ENCODE measurements around the gene SEPTIN1. TPM values are rescaled to one million over a fixed set of nuclear protein-coding genes. Genes with fewer than 3 reads are reported as not detected.

SEPTIN1 gene
- total and polyA plus RNA-seq, 2 donors (not counting 3 experiments of a cell fraction or from before 2014, with no cell fraction given), result 0.07 to 0.75 TPM

GRCh38 chr16:30366511-30366910 lies 15.8 kb downstream of the SEPTIN1 start:
- POLR2A ChIA-PET, result no interaction called here
- Histone ChIP-seq H3K36me3 (ENCODE audit: control insufficient read depth in 2 of 2, extremely low read depth in 1 of 2, insufficient read depth in 2 of 2, low read length in 2 of 2) (peaks cover 6 to 10% of the 10 kb centered on the region in 2 experiments), H3K9ac (replicated peaks; ENCODE audit: extremely low read depth, insufficient read depth, low read length) (no peak overlapping the region), H3K4me3 (replicated peaks in 1 of 3; ENCODE audit: insufficient read depth in 1 of 3, low read depth in 1 of 3, low read length in 3 of 3) (no peak overlapping the region), H3K9me1 (replicated peaks; ENCODE audit: control insufficient read depth, extremely low read depth, insufficient read depth, low read length) (no peaks in the 10 kb centered on the region), H3K9me3 (replicated peaks; ENCODE audit: control insufficient read depth, insufficient read depth, low read length) (no peaks in the 10 kb centered on the region), H4K20me1 (replicated peaks; ENCODE audit: control insufficient read depth, extremely low read depth, insufficient read depth, low read length) (no peaks in the 10 kb centered on the region), H3K27ac (ENCODE audit: insufficient read depth, low read depth, low read length) (no peak overlapping the region), H2AFZ (ENCODE audit: low read depth, low read length) (no peak overlapping the region), H3K4me1 (ENCODE audit: control insufficient read depth, extremely low read depth, insufficient read depth, low read length) (peaks cover 24% of the 10 kb centered on the region), H3K27me3 (ENCODE audit: control insufficient read depth in 2 of 2, insufficient read depth in 2 of 2, low read length in 2 of 2) (no peaks in the 10 kb centered on the region), H3K4me2 (ENCODE audit: insufficient read depth, low read length) (no peak overlapping the region), H3K79me2 (ENCODE audit: control insufficient read depth, insufficient read depth, low read length) (peaks cover 72% of the 10 kb centered on the region)
- TF ChIP-seq JUN (IDR thresholded peaks at IDR 0.05; ENCODE audit: borderline replicate concordance, insufficient read depth, insufficient read length, low read depth) (no peak), MYC (IDR thresholded peaks at IDR 0.05; ENCODE audit: low read depth, low read length) (no peak), GATA2 (IDR thresholded peaks at IDR 0.05; ENCODE audit: insufficient read depth, insufficient read length, low read depth, low read length) (no peak), POLR2AphosphoS5 (IDR thresholded peaks at IDR 0.05; ENCODE audit: insufficient read depth, low read depth, low read length) (no peak), CTCF (IDR thresholded peaks at IDR 0.05; ENCODE audit: extremely low read depth in 1 of 2, insufficient read depth in 1 of 2, low read depth in 1 of 2, low read length in 2 of 2) (no peak), POLR2A (IDR thresholded peaks at IDR 0.05; ENCODE audit: low read depth, low read length) (no peak), FOS (IDR thresholded peaks at IDR 0.05; ENCODE audit: borderline replicate concordance, insufficient read depth, low read length) (no peak), MAX (IDR thresholded peaks at IDR 0.05; ENCODE audit: insufficient read depth, insufficient read length) (no peak), EZH2 (IDR thresholded peaks at IDR 0.05; ENCODE audit: borderline replicate concordance, low read depth, low read length, severe bottlenecking) (no peak)
- DNase-seq (ENCODE audit: low read depth, low spot score) (no peak), FAIRE-seq (no peak)
- dilution Hi-C loops (cut with MboI; ENCODE audit: extremely low pct_ligation_motif_present, low sequenced_read_pairs), result no loop called here
- CTCF ChIA-PET, result no interaction called here
- intact Hi-C loops (cut with micrococcal nuclease), result no loop called here
- no TSS peak for BruUV-seq (replicated peaks)

All from endothelial cell of umbilical vein (primary cell).